GM19328 (cell line): ENCODE results near the gene SMAP2.
A peak's percentile ranks its signal among the peaks of the same experiment; 100 is the strongest.

Source experiments
- ATAC-seq: cut with Tn5 transposase; IDR thresholded peaks from one replicate; pipeline ENCODE4 v1.9.1; 2021; ENCODE audit warnings: mild to moderate bottlenecking, moderate library complexity; ENCODE audit not compliant: unreplicated experiment

SMAP2 gene

DNA sequence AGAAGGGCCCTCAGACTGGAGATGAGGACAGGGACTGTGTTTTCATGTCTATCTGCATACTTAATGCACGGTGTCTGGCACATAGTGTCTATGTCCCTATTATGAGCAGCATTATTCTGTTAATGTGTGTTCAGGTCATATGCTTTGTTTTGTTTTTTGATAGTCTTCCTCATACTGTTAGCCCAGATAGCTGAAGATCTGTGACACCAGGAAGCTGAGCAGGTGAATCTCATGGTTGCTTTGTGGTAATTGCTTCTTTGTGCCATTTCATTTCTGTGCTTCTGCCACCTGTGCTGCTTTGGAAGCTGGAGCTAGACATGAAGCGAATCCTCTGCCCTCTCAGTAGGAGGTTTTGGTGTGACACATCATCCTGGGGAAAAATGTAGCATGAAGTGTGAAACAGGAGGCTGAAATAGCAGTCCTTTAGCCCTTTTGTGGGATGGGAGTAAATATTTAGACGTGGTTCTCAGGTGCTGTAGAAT is 15.8 kb downstream of the SMAP2 start:
- no peak for ATAC-seq

DNA sequence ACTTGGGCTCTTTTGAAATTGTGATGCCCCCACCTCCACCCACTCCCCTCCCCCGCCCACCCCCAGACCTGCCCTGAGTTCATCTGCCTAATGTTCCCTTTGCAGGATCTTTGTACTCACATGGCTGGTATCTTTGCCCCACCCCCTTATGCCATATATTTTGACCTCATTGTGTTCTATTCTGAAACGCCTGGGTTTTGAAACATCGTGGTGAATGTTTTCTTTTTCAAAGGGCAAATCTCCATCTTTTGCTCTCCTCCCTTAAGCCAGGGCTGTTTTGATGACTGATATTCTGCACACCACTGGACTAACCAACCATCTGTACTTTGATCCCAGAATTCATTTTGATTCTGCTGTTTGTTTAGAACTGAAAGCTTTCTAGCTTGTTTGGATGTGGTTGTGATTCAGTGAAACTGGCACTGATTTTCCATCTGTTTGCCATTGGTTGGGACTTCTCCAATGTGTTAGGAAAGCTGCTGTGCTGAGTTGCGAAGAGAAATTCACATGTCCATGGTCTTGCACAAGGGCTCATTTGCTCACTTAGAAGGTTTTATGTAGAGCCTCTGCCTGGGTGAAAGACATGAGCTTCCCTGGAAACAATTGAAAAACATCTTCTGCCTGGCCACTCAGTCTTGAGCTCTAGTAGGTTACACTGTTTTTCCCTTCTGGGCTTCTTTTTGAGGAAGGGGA is 16.5 kb downstream of the SMAP2 start:
- ATAC-seq, result no peak

DNA sequence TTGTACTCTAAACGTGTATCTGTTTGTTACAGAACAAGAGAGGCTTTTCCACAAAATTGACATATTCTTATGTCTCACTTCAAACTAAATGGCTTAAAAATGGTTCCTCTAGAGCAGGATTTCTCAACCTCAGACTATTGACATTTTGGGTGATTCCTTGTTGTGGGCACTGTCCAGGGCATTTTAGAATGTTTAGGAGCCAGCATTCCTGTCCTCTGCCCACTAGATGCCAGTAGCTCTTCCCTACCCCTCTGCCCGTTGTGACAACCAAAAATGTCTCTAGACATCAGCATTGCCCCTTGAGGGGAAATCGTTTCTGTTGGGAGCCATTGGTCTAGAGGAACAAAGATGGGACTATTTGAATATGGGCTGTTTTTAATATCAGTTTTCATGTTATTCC is 17.3 kb downstream of the SMAP2 start:
- no peak for ATAC-seq

GRCh38 chr1:40391688-40392145 is 18.2 kb downstream of the SMAP2 start:
- ATAC-seq, result no peak

DNA sequence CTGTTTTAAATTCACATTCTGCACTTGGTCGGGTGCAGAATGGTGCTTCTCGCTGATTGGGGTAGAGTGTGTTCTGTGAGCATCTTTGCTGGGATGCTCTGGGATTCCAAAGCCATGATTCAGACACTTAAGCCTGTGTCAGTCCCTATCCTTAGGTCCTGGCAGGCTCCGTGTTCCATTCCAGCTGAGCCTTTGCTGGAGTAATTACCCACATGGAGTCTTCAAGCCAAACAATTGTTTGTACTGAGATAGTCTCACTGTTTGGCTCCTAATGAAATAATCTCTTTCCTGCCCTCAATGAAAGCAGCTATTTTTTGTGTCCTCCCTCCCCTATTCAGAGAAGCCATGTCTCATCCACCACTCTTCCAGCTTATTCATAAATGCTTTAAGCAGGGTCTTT is 18.7 kb downstream of the SMAP2 start:
- no peak for ATAC-seq

- no peak for ATAC-seq
These were observed 19.6 kb downstream of the SMAP2 start for GRCh38 chr1:40393173-40393572.

- no peak for ATAC-seq
These were observed 21.1 kb downstream of the SMAP2 start for GRCh38 chr1:40394491-40395172.

DNA sequence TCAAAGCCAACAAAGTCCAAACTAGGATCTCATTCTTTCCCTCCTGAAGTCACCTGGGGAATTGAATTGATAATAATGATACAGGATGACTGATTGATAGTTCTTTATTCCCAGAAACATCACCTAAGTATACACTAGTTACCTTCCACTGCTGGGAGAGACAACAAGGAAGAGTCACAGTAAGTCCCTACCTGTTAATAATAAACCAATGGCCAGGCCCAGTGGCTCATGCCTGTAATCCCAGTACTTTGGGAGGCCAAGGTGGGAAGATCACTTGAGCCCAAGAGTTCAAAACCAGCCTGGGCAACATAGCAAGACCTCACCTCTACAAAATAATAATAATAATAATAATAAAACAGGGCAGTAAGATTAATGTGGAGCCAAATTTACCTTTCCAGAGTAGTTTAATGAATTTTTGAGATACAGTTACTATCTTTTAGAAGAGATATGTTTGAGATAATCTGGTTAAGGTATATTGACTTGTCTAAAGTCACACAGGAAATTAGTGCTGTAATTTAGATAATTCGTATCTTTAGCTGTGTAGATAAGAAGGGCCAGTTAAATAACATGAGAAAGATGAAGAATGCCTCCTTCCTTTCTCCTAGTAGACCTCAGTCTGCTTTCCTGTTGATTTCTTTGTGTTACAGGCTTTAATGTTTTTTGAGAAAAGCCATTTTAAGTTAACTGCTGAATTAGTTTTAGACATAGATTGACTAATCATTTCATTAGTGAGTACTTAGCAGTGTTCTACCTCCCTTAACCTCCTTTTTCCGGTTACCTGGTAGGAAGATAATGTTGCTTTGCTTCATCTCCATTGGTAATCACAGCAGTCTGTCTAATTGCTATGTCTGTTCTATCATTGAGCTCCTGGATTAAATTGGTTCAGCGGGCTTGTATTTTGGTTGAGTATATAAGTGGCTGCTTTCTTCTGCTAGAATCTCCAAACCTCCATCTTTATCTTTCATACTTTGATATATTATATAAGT is 22.0 kb downstream of the SMAP2 start:
- ATAC-seq, result no peak

DNA sequence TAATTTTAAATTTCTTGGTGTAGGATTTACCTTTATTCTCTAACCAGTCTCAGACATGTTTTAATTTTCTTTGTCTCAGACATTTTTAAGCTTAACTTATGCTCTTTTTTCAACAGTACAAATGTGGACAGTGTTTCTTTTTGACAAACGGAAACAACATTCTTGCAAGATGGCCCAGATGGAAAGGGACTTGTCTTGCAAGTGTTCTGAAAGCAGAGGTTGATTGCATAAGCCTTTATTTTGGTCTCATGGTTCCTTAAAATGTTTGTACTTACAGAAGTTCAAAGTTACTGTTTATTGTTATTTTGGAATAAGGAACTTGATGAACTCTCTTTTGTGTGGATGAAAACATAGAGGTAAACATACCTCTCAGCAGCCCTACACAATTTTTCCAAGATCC is 22.9 kb downstream of the SMAP2 start:
- no peak for ATAC-seq

DNA sequence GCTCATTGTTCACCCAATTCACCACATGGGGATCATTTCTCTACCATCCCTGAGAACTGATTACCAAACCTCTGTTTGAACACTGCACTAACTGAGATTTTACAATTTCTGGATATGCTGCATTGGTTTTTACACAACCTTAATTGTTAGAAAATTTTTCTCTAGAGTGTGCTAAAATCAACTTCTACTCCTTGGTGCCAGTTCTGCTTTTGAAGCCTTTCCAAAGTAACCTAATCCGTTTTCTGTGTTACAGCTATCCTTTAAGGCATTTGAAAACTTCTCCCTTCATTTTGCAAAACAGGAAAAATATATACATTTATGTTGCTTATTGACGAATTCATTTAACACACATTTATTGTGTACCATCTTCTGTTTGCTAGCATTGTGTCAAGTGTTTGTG is 23.7 kb downstream of the SMAP2 start:
- ATAC-seq, result no peak

- peak; percentile 48 for ATAC-seq
These were observed 26.6 kb downstream of the SMAP2 start for GRCh38 chr1:40399984-40400704.

DNA sequence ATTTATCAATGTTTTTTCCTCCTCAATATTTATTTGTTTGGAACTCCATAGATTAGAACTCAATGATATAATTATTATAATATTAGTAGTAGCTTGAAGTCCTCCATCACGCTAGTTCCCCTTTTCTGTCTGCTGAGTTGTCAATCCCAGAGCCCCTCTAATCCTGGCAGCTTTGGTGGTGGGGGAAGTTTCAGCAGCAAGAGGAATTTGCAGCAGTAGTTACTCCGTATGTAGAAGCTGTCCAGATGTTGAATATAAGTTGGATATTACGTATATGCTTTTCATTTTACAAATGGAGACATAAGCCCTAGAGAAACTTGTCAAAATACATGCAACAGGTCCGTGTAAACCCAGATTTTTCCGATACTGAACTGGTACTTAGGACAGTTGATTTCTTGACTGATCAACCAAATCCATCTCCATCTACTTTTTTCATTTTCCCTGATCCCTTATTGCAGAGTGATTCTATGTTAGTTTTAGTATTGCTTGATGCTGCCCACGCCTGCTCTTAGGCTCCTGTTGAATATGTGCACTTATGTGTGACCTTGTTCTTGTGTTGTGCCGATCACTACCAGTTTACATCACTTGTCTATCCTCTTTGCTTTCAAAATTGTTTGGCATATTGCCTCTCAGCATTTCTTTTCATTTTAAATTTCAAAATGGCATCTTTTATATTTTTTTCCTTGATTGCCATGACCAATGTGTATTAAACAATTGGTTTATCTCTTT is 28.1 kb downstream of the SMAP2 start:
- no peak for ATAC-seq

- ATAC-seq, result no peak
These were observed 31.3 kb downstream of the SMAP2 start for GRCh38 chr1:40404670-40405462.

DNA sequence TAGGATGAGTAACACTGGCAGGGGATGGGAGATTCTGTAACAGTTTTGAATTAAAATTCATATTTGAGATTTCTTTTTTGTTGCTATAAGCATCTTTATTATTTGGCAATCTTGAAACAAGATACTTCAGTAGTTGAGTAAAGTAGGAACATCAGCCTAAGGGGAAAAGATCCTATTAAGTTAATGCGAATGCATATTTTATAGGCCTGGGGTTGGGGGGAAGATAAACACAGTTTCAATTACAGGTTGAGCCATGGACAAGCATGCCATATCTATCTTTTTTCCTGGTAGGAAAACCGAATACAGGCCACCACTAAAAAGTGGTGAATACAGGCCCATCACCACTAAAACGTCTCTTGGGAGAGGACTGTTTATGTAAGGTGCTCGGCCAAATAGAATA is 32.3 kb downstream of the SMAP2 start:
- ATAC-seq, result no peak

- ATAC-seq, result no peak
These were observed 33.9 kb downstream of the SMAP2 start for GRCh38 chr1:40407453-40407852.

DNA sequence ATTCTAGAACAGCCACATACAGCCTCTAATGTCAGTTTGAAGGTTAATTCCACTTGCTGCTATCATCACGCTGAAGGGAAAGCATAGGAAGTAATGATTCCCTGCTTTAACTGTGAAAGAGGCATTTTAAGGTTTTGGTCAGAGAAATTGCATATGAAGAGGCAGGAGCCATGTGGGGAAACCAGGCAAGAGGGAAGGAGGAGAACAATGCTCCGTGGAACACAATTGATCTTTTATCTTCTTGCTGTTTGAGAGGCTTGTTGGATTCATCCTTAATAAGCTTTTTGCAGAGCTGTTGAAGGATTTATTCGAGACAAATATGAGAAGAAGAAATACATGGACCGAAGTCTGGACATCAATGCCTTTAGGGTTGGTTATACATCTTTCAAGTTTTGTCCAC is 35.9 kb downstream of the SMAP2 start:
- no peak for ATAC-seq

DNA sequence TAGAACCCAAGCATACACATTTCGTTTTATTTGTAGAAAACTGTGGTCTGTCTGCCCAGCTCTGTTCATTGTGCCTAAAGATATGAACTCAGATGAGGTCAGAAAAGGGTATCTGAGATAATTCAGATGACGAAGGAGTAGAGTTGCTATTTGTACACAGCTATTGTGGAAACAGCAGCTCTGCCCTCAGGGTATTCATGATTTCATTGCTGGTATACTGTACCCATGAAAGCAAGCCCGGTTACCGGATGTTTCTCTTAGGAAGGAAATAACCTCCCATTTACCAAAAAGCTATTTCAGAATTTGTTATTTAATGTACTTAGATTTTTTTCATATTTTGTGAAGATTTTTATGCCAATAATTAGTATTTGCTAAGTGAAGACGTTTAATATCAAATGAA is 37.8 kb downstream of the SMAP2 start:
- ATAC-seq, result no peak

DNA sequence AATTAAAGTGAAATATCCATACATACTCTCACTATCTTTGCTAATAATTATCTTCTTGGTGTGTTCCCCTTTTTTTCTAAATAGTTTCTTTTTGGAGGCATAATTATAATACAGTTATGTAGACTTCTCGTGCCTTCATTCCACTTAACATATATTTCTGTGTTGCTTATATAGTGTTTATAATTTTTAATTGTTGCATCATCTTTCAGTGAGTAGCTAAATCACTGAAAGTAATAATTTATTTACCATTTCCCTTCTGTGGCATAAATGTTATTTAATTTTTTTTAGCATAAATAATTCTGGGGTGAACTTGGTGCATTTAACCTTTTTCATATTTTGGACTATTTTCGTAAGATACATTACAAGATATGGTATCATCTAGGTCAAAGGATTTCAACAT is 38.3 kb downstream of the SMAP2 start:
- no peak for ATAC-seq

DNA sequence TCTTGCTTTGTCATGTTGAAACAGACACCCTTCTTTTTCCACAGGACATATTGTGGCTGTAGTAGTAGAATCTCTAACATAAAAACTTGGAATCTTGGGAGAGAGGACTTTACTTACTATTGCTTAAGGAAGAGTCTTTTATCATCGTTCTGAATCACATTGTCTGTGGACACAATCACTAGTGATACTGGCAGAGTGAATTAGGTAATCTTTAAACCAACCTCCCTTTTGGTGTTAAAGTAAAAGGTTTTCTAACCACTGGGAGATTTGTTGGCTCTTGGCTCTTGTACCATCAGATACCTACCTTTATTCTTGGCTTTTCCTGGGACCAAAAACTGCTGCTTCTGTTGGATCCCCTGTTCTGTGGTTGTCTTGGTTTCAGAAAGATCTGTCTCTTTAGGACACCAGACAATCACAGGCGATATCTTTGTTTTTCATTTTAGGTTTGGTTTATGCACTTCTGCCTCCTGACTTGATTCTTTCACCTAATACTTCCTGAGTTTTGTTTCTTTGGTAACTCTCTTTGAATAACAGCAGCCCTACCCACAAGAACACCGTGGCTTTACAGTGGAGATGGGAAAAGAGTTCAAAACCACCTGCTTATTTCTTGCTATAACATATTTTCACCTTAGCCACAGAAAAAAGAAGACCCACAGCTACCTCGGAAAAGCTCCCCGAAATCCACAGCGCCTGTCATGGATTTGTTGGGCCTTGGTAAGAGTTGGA is 40.2 kb downstream of the SMAP2 start:
- ATAC-seq, result no peak
